NCI-H526 treated with DMSO at 0.1 percent for 48 hours (cell line): ENCODE results near the gene ZCCHC17.
A peak's percentile ranks its signal among the peaks of the same experiment; 100 is the strongest.
"Not testable (repeated sequence)": the region's sequence is repeated elsewhere in the genome, so short reads cannot be mapped to it uniquely, and the experiment has no call there.

ENCODE experiments used
- DNase-seq: peaks from one replicate; lab custom pipeline; 2025; lab: John Stamatoyannopoulos, UW

Gene ZCCHC17, protein sequence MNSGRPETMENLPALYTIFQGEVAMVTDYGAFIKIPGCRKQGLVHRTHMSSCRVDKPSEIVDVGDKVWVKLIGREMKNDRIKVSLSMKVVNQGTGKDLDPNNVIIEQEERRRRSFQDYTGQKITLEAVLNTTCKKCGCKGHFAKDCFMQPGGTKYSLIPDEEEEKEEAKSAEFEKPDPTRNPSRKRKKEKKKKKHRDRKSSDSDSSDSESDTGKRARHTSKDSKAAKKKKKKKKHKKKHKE

DNA sequence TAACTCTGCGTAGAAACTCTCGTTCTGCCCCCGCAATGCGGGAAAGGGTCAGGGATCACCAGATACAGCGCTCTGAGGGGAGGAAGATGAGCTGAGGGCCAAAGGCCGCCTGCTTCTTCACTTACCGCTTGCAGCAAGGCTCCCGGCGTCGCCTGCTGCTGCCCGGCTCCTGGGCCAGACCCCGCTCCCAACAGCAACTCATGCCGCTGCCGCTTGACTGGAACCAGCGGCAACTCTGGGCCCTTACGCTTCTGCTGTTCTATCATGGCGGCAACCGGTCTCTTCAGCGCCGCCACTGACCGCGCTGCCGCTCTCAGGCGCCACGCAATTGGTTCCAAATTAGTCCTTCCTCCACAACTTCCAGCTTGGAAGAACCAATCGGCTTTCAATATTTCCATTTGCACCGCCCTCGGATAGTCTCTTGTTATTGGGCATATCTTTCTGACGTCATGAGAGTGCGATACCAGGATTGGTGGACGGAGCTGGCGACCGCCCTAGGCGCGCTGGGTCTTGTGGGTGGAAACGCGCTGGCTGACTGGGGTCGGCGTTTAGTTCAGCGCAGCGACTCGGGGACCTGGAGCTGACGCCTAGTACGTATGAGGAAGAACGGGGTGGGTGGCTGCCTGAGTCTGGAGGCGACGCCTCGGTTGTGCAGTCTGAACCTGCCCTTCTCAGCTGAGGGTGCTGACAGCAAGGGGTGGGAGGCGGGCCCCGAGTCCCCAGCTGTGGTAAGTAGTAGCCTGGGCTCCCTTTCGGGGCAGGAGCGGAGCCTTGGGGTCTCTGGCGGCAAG lies at the start of gene ZCCHC17, which contains the start of gene SNRNP40:
Gene ZCCHC17 (plus strand): TSS at position 547 of the 791 bp plus-strand sequence. CDS start 13,067 bp downstream, outside the sequence.
Gene SNRNP40 (minus strand): TSS at position 303 of the 791 bp plus-strand sequence. CDS start 37 bp downstream, at position 266.
- peak; percentile 100 for DNase-seq

DNA sequence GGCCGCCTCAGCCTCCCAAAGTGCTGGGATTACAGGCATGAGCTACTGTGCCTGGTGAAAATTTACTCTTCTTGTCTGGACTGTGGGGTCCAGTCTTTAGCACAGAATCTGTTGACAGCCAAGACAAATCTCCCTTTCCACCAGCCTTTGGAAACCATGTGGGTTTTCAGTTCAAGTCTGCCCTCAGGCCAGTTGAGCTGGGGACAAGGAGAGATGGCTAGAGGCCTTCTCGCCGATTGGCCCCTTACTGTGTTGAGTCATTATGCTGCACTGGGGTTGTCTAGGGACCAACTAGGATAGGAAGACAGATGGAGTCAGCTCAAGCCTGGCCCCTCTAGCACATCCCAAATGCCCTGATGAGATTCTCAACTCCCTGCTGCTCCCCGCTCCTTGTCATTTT lies 48.6 kb upstream of the ZCCHC17 start:
- DNase-seq, result no peak

DNA sequence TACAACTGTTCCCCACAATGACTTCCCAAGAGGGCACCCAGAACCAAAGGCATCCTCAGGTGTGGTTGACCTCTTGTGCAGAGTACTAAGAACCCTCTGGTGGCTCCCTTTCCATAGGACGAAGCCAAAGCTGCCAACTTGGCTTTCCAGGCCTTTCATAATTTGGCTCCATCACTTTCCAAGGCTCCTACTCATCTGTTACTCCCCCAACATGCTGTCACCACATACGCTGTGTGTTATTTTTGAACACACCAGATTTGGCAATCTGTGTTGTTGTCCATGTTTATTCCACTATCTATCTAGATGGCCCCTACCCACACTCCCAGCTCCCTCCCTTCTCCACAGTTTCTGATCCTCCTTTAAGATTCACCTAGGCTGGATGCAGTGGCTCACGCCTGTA lies 47.0 kb upstream of the ZCCHC17 start:
- no peak for DNase-seq

DNA sequence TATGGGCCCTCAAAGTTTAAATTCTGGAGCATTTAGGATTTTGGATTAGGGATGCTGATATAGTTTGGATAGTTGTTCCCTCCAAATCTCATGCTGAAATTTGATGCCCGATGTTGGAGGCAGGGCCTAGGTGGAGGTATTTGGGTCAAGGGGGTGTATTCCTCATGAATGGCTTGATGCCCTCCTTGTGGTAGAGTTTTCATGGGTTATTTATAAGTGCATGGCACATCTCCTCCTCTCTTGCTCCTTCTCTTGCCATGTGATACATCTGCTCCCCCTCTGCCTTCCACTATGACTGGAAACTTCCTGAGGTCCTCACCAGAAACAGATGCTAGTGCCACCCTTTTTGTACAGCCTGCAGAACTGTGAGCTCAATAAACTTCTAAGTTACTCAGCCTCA lies 39.6 kb upstream of the ZCCHC17 start:
- no peak for DNase-seq

DNA sequence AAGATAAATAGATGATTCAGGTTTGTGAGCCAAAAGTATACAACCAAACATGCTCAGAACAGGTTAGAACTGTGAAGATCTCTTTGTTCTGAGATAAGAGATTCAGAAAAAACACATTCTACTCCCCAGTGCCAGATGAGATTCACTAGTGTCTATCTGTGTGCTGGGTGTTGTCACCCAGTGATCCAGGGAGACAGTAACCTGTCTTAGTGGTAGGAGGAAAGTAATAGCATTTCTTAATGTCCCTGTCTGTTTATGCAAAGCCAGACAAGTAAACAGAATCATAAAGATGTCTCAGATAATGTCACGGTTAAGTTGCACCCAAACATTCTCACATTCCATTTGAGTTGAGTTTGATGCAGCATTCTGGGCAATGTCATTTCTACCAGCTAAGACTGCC lies 38.3 kb upstream of the ZCCHC17 start:
- no peak for DNase-seq

DNA sequence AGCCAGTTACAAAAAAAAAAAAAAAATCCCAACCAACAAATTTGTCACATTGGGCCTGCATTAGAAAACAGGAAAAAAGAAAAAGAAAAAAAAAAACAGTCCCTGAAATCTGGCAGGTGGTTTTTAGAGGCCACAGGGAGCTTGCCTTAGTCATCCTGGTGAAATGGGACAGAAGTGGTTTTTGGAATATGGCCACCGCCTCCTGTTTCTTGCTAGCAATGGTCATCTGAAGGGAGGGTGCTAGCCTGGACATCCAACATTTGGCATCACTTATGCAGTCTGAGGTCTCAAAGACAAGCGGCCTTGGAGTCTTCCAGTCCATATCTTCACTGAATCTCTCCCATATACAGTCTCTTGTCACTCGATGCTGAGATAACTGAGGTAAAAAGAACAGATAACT lies 37.1 kb upstream of the ZCCHC17 start:
- no peak for DNase-seq

DNA sequence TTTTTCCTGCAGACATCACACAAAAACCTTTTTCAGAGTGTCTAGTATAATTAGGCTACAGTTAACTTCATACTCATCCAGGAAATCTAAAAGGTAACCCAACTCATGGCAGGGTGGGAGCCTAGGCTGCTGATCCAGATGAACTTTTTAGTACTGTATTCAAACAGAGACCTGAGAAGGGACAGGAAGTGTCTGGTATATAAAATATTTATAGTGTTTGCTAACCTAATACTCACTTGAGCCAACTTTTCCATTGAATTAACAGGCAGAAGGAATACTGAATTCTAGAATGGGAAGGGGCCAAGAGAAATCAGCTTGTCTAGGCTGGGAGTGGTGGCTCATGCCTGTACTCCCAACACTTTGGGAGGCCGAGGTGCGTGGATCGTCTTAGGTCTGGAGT lies 34.9 kb upstream of the ZCCHC17 start:
- no peak for DNase-seq

DNA sequence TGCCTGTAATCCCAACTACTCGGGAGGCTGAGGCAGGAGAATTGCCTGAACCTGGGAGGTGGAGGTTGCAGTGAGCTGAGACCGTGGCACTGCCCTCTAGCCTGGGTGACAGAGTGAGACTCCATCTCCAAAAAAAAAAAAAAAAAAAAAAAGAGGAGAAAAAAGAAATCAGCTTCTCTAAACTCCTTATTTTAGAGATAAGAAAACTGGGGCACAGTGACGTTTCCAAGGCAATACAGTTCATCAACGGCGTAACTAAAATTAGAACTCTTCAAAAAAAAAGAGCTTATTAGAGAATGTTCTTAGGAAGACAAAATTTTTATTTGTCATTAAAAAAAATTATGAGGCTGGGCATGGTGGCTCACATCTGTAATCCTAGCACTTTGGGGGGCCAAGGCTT lies 34.4 kb upstream of the ZCCHC17 start:
- not testable (repeated sequence) for DNase-seq

DNA sequence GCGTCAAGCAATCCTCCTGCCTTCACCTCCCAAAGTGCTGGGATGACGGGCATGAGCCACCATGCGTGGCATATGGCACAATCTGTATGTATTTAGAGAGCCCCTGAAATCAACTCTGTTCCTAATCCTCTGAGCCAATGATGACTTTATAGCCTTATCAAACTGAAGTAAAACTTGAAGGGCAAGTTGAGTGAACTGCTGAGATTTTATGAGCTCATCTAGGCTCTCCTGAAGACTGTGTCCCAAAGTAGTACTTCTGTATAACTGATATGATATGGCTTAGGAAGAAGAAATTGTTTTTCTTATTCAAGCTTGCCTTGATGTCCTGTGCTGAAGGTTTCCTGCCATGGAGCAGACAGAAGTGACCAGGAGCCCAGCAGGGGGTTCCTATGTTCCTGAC lies 33.4 kb upstream of the ZCCHC17 start:
- no peak for DNase-seq

DNA sequence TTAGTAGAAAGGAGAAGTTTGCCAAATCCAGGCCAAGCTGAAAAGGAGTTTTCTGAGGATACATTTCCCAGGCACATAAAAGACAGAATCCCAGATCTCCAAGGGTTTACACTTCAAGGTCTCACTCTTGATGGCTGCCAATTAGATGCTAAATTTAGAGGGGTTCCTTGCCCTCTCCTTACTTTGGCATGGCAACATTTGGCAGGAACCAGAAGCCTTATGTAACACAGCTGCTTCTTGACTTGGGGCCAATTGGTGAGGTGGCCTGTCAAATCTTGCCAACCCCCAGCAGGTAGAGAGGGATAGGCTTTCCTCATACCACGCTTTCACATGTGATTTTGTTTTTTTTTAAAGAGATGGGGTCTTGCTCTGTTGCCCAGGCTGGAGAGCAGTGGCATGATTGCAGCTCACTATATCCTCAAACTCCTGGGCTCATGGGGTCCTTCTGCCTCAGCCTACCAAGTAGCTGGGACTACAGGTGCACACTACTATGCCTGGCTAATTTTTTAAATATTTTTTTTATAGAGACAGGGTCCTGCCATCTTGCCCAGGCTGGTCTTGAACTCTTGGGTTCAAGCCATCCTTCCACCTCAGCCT lies 31.9 kb upstream of the ZCCHC17 start:
- DNase-seq, result no peak

DNA sequence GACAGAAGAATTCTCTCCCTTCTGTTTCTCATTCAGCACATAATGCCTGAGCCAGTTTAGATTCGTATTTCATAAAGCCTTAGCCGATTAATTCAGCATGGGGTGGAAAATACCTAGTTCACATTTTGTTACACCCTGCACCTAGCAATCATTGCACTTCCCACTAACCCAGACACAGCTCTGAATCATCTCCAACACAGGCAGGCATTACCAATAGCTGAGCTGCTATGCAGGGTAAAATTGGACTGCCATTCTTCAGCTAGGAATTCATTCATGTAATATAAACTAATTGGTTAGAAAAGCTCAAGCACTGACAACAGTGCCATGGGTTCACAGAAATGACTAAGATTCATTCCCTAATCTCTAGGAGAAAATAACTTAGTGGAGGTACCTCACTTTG lies 30.3 kb upstream of the ZCCHC17 start:
- DNase-seq, result no peak

DNA sequence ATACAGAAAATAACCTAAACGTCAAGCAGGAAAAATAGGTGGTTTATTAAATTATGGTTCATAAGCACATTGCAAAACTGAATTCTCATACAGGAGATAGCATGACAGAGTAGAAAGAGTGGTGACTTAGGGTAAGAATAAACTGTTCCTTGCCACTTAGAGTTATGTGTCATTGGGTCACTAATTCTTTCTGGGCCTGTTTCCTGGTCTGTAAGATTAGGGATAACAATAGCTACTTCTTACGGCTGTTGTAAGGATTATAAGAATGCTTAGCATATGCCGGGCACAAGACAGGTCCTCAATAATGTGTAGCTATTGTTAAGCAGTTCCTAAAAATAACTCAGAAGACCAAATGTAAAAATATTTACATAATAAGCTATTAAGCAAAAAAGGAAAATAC lies 24.5 kb upstream of the ZCCHC17 start:
- DNase-seq, result peak; percentile 58

DNA sequence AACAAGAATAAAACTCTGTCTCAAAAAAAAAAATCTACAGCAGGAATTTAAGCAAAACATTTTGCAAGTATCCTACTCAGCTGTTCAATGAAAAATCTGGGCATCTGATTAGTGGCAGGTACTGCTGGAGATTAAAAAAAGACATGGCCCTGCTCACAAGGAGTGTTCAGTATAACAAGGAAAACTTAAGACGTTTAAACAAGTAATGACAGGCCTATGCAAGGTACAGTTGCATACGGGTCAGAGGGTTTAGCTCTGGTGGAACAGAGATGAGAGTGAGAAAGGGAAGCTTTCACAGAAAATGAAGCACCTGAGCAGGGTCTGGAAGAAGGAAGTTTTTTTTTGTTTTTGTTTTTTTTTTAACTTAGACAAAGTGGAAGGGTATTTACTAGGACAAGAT lies 23.2 kb upstream of the ZCCHC17 start:
- no peak for DNase-seq

DNA sequence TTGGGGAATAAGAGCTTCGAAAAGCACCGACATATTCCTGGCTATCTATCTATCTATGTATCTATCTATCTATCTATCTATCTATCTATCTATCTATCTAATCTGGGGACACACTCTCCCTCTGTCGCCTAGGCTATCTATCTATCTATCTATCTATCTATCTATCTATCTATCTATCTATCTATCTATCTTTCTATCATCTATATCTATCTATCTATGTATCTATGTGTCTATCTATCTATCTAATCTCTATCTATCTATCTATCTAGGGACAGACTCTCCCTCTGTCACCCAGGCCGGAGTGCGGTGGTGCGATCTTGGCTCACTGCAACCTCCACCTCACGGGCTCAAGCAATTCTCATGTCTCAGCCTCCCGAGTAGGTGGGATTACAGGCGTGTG lies 14.4 kb upstream of the ZCCHC17 start:
- not testable (repeated sequence) for DNase-seq

DNA sequence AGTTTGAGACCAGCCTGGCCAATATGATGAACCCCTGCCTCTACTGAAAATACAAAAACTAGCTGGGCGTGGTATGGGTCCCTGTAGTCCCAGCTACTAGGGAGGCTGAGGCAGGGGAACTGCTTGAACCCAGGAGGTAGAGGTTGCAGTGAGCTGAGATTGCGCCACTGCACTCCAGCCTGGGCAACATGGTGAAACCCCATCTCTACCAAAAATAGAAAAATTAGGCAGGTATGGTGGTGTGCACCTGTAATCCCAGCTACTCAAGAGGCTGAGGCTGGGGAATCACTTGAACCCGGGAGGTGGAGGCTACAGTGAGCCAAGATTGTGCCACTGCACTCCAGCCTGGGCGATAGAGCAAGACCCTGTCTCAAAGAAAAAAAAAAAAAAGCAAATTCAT lies 9.0 kb upstream of the ZCCHC17 start:
- not testable (repeated sequence) for DNase-seq

DNA sequence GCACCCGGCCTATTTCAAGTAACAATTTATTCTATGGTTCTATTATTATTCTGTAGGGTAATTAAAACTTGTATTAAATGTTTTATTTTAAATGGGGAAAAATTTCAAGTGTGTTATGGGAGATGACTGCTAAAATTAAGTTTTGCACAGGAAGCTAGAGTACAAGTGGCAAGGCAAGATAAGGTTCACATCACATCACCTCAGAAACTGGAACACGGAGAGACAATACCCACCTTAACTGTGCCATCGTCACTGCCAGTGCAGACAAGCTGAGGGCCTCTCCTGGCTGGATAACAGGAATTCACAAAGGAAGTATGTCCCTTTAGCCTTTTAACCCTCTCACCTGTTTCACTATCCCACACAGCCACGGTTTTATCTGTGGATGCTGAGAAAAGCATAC lies 7.8 kb upstream of the ZCCHC17 start:
- DNase-seq, result no peak

DNA sequence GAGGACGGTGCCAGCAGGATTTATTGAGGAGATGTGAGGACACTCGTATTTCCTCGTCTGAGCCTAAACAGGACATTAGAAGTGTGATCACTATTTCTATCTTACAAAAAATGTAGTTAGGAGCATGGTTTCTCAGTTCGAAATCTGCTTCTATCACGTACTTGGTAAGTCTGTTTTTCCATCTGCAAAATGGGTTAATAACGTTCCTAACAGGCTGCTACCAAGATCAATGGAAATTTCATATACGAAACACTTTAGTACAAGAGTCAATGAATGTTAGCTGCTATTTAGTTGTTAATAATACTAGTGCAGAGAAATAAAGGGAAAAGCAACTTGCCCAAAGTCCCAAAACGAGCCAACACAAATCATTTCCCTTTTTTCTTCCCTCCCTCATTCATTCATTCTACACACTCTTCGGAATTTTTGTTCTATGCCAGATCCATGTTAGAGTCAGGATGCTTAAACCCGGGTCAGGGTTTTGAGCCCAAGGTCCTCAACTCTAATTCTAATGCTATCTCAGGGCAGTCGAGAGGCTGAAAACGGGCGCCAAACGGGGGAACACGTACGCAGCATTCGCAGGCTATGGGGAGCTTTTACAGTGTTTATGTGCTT lies 852 bp upstream of the ZCCHC17 start:
- no peak for DNase-seq

DNA sequence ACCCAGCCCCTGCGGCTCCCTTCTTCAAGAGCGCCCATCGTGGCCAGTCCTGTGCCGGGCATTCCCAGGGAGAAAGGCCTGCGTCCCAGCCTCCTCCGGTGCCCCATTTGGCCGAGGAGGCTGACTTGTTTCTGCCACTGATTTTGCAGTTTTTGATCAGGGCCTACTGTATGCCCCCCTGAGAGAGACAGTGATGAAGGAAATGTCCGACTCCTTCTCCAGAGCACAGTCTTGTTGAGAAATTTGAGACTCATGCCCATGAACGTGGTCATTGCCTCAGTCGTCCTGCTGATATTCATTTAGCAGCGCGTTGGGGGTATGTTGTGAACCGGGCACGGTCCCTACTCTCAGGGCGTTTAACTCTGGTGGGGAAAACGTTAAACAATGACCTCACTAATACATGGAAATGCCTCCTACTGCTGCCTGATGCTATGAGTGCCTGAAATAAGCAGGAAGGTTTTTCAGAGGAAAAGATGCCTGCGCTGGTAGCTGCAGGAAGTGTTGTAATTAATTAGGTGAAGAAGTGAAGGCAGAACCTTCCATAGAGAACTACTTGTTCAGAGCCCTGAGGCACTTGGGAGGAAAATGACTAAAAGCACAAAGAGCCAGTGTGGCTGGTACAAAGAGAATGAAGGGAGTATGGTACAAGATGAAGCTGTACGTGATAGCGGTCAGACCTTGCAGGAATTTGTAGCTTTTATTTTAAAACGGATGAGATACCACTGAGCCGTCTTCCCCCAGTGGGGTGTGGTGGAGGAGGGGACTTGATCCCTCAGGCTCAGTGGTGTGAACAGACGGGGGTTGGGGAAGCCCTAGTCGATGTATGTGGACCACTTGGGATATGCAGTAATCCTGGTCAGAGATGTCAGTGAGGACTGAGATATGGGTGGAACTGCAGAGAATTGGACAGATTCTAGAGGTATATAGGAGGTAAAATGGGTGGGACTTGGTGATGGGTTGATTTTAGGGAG lies 730 bp downstream of the ZCCHC17 start:
- peak; percentile 71 for DNase-seq

DNA sequence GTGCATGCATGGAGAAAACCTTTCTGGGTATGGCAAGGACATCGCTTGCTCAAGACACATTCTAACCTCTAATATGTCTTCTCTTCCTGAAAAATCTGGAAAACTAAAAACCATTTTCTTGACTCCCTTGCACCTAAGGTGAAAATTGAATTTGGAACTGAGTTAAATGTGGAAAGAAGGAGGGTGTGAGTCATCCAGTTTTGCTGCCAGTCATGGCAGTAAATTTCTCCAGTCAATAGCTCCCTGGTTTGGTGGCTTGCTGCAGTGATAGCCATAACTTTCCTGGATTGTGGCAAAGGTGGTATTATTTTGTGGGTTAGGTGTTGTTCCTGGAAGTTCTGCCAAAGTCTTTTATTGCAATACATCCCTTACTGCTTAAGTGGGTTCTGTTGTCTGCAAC lies 2.5 kb downstream of the ZCCHC17 start:
- DNase-seq, result no peak

DNA sequence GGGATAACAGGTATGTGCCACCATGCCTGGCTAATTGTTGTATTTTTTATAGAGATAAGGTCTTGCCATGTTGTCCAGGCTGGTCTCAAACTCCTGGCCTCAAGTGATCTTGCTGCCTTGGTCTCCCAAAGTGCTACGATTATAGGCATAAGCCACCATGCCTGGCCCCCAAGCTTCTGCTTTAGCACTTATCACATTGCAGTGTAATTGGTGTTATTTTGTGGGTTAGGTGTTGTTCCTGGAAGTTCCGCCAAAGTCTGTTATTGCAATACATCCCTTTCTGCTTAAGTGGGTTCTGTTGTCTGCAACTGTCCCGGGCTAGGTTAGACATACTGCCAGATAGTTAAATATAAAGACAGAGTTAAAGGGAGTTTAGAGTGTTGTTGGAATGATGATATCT lies 3.4 kb downstream of the ZCCHC17 start:
- DNase-seq, result no peak

DNA sequence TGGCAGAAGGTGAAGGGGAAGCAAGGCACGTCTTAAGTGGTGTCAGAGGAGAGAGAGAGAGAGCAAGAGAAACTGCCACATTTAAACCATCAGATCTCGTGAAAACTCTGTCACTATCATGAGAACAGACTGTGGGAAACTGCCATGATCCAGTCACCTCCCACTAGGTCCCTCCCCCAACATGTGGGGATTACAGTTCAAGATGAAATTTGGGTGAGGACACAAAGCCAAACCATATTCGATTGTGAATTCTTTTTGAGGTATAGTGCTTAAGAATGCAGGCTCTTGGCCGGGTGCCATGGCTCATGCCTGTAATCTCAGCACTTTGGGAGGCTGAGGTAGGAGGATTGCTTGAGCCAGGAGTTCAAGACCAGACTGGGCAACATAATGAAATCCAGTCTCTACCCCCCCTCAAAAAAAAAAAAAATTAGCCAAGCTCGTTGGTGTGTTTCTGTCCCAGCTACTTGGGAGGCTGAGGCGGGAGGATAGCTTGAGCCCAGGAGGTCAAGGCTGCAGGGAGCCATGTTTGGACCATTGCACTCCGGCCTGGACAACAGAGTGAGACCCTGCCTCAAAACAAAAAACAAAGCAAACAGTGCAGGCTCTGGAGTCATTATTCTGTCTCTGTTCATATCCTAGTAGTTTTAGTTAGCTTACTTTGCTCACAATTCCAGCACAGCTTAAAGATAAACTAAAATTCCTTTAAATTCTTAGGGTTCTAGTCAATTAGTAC lies 6.0 kb downstream of the ZCCHC17 start:
- DNase-seq, result no peak
